GM10266 (cell line): ENCODE data around the gene SAPCD2.
A peak's percentile ranks its signal among the peaks of the same experiment; 100 is the strongest.

Experiments used
- DNase-seq: peaks from one replicate; pipeline ENCODE4 v3.0.0; 2012; ENCODE audit errors: extremely low spot score
- CTCF ChIP-seq: IDR thresholded peaks from 2 replicates; pipeline ENCODE4 v1.5.1; 2012; ENCODE audit warnings: mild to moderate bottlenecking, low read depth; ENCODE audit not compliant: control insufficient read depth, insufficient read depth; ENCODE audit errors: missing control alignments

Gene SAPCD2

GRCh38 chr9:137077758-137078693 is 7.7 kb upstream of the SAPCD2 start:
- peak; percentile 72 for DNase-seq
- no peak for TF ChIP-seq CTCF

- no peak for TF ChIP-seq CTCF
- peak; percentile 93 for DNase-seq
Observed at GRCh38 chr9:137077010-137077747, 6.8 kb upstream of the SAPCD2 start, which contains the start of gene UAP1L1. UAP1L1 (plus strand) TSS chr9:137077517; CDS start chr9:137077533, 16 bp downstream.

- TF ChIP-seq CTCF: no peak
- DNase-seq: no peak
Observed at GRCh38 chr9:137076636-137077009, 6.3 kb upstream of the SAPCD2 start.

GRCh38 chr9:137075275-137075775 is 5.0 kb upstream of the SAPCD2 start:
- TF ChIP-seq CTCF: no peak
- no peak for DNase-seq

GRCh38 chr9:137074657-137075274 is 4.4 kb upstream of the SAPCD2 start:
- DNase-seq: no peak
- no peak for TF ChIP-seq CTCF

GRCh38 chr9:137073992-137074399 is 3.6 kb upstream of the SAPCD2 start:
- no peak for DNase-seq
- no peak for TF ChIP-seq CTCF
